Inflammatory macrophage treated with lipopolysaccharide for 1 hour (primary cell): Measurements from ENCODE around the gene PTPRH.

Experiments
- DNase-seq, 2 donors: peaks; one replicate each; pipeline ENCODE4 v3.0.0-alpha.2; 2020 to 2022

Gene PTPRH

DNA sequence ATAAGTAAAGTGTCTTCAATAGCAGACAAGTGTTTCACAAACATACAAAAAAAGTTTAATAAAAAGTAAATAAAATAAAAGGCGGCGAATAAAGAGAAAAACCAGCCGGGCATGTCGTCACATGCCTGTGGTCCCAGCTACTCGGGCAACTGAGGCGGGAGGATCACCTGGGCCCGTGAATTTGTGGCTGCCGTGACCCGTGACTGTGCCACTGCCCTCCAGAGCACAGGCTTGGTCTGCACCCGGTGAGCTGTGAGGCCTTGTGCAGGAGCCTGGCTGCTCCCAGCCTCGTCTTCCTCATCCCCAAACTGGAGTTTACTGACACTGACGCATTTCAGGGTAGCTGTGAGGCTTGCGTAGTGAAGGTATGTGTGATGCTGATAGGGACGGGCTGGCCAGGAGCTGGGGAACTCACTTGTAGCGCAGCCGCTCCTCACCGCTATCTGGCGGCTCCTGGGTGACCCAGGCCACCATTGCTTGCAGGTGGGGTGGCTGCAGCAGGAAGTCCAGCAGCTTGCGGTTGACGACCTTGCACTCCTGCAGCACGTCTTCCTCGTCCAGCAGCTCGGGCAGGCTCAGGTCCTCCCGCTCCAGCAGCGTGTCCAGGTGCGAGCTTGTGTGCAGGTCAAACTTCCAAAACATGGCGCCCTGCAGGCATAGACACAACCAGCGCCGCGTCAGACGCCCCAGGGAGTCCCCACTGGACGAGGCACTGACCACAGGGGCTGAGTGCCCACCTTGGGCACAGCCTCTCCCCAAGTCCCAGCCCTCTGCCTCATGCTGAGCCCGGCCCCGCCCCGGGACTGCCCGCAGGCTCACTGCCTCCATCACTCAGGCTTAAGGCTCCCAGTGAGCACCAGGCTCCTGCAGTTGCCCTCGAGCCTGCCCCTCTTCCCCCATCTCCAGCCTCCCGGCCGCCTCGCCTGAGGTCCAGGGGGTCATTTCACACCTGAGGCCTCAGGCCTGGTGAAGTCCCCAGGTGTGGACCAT is 37.5 kb upstream of the PTPRH start:
- DNase-seq, result no peak

DNA sequence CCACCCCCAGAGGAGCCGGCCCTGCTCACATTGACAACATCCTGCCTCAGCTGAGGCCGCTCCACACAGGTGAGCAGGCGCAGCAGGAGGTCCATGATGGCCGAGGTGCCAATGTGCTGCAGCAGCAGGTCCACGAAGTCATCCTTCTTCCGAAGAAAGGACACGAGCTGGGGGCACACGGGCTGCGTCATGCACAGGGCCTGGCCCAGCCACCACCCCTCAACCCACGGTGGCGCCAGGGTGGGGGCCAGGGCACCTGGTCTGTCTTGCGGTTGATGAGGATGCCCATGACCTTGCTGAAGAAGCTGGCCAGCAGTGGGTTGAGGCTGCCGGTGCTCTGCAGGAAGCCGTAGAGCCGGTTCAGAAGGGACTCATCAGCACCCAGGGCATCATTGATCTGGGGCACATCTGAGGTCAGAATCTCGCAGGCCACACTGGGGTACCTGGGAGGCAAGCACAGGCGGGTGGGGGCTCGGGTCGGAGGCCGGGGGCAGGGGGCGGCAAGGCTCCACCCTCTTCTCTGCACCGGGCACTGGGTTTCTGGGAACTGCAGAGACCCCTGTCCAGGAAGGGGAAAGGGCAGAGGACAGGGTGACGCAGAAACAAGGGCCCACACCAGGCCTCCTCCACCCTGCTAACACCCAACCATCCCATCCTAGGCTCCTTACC is 36.1 kb upstream of the PTPRH start:
- no peak for DNase-seq

- no peak for DNase-seq
These were observed 34.8 kb upstream of the PTPRH start for GRCh38 chr19:55244004-55244680.

GRCh38 chr19:55242517-55242916 is 33.2 kb upstream of the PTPRH start:
- DNase-seq, result no peak

GRCh38 chr19:55241935-55242464 is 32.7 kb upstream of the PTPRH start:
- DNase-seq, result no peak

DNA sequence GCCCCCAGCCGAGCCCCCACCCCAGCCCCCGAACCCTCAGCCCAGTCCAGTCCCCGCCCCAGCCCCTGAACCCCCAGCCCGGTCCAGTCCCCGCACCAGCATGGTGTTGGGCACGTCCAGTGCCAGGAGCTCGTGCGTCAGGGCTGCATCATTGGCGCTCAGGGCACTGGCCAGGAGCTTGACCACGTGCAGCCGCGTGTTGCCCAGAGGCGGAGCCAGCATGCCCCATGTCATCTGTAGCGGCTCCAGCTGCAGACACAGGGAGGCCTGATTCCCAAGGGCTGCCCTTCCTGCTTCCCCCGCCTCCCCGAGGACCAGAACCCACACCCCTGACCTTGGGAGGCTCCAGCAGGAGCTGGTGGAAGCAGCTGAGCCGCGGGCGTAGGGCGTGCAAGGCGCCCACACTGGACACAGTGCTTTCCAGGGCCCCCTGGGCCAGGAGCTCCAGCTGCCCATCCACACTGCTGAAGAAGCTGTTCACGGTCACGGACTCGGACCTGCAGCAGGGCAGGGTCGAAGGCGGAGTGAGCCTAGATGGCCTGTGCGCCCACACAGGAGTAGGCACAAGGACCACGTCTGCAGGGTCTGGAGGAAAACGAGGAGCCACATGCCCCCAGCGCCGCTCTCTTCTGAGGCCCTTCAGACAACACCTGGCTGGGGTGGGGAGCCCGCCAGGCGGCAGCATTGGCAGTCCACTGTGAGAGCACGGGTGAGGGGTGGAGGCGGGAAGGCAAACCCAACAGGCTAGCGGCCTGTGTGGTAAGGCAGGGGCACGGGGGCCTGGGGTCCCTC is 32.0 kb upstream of the PTPRH start:
- no peak for DNase-seq

DNA sequence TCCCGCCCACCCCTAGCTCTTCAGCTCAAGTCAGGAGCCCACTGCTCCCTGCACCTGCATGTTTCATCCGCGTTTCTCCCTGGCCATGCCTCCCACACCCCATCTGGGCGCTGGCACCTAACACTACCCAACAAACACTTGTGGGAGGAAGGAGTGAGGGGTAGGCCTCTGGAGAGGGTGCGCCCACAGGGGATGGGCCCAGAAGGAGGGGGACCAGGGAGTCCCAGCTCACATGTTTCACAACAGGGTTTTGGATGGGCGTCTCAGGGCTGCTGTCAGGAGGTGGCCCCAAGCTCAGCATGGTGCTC is 31.4 kb upstream of the PTPRH start:
- no peak for DNase-seq

GRCh38 chr19:55239004-55239403 is 29.7 kb upstream of the PTPRH start:
- DNase-seq, result no peak

DNA sequence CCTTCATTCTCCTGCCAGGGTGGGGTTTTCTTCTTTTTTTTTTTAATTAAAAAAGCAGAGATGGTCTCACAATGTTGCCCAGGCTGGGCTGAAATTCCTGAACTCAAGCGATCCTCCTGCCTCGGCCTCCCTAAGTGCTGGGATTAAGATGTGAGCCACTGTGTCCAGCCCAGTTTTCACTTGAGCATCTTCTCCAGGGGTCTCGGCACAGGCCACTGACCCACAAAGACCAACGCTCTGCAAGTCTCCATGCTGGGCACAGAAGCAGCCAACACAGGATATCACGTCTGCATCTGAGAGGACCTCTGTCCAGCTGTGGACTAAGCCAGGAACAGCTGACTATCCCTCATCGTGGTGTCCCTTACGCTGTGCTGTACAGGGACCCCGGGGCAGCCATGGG is 28.7 kb upstream of the PTPRH start:
- no peak for DNase-seq

DNA sequence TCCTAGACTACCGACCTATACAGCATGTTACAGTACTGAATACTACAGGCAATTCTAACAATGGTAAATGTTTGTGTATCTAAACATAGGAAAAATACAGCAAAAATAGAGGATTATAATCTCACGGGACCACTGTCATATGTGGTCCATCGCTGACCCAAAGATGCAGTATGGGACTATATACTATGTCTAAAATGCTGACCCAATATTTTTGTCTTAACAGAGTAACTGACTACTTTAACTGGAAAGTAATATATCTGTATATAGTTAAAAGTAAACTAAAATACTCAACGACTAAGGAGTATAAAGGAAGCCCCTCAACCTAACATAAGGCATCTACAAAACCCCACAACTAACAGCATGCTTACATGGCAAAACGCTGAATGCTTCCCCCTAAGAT is 23.7 kb upstream of the PTPRH start:
- no peak for DNase-seq

DNA sequence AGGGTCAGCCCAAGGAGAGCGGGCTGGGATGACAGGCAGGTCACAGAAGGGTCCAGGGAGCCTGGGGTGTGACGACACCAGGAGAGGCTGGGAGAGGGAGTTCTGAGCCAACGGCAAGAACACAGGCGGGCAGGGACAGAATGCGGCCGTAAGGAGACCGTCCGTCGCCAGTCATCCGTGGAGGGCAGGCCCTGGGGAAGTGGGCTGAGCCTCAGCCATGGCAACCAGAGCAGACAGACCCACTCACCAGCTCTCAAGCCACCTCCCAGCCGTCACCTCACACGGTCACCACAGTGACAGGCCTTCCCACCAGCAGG is 22.9 kb upstream of the PTPRH start:
- DNase-seq, result no peak

GRCh38 chr19:55231391-55232285 is 22.3 kb upstream of the PTPRH start:
- DNase-seq, result no peak

DNA sequence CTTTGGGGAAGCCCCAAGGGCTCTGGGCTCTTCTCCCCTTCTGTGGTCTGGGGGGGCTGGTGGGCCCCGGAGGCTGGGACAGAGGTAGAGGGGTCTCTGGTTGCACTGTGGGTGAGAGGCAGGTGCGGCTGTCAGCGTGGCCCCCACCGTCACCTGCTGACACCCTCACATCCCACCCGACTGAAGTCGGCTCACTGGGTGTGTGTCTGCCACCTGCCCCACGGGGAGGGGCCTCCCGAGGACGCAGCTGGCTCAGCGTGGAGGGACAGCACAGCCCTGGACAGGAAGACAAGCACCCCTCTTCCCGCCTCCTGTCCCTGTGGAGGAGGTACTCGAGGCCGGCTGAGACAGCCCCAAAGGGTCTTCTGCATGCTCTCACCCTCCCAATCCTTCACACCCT is 21.5 kb upstream of the PTPRH start:
- DNase-seq, result no peak

DNA sequence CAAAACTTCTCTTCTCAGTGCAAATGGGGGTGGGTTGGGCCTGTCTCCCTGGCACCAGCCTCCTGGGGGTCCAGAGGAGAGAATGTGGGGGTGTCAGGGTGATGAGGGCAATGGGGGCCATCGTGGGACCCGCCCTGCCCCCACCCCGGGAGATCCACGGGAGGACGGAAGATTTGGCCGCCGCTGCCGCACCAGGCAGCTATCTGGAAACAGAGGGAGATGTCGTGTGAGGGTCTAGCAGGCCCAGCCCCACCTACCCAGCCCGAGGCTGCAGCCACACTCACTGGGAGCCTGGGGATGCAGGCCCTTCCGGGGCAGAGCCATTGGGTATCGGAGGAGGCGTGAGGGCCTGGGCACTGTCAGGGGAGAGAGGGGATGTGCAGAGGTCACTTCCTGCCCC is 21.0 kb upstream of the PTPRH start:
- no peak for DNase-seq

DNA sequence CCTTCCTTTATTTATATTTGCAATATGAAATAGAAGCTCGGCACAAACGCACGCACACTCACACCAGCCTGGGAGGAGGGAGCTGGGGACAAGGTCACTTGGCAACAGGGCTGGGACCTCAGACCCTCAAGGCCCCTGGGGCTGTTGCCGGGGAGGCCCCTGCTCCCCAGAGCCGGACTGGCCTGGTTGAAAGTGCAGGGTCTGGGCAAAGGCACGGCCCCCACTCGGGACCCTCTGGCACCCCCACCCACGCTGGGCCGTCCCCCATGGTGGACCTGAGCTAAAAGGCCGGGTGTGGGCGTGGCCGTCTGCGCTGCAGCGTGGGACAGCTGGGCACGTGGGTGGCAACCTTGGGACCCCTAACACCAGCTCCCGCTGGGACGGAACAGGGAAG is 20.5 kb upstream of the PTPRH start:
- DNase-seq, result no peak

DNA sequence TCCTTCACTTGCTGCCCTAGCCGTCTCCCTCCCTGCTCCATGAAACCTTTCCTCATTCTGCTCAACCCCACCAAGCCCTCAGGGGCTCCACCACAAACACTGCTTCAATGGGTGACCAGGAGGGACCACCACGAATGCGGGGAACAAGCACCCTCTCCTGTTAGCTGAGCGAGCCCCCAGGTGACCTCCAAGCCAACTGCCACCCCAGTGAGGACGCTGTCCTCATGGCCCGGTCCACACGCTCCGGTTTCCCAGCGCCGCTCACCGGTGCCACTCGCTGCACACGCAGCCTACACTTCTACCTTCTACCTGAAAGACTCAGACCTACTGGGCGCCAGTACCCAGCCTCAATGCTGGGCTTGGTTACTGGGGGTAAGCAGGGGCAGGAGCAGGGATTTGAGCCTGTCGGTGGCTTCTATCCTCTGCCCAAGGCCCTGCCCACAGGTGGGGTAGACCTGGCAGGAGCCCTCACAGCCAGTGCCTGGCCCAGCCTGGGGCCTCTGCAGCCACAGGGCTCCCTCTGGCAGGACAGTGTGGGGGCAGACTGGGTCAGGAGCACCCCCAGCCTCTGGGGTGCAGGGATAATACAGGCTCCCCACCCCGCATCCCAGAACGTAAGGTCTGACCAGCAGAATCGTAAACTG is 20.0 kb upstream of the PTPRH start:
- DNase-seq, result no peak

DNA sequence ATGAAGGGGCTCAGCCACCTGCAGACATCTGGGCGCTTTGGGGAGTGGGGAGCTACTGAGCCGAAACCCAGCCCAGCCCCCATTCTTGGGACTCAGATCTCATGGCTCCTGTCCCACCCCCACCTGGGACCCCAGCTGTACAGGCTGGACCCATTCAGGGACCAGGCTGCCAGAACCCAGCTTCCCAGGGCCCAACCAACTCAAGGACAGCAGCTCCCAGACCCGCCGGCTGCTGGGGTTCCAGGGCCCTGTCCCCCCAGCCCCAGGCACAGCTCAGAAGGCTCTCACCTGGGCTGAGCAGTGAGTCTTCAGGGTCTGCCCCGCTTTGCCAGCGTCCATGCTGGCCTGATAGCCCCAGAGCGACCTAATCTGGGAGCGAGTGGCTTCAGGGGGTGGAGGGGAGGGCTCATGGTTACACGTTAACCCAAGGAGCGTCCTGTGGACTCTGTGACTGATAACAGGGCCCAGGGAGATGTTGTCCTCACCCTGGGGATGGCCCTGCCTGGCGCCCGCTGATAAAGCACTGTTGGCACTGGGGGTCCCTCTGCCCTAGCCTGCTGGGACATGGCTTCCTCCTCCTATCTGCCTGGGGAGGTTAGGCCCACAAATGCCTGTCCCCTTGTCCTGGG is 19.2 kb upstream of the PTPRH start, which contains the start of gene TMEM86B:
TMEM86B (minus strand) TSS at position 361 of the 629 bp plus-strand sequence; CDS start at position 339, 22 bp downstream.
- no peak for DNase-seq

DNA sequence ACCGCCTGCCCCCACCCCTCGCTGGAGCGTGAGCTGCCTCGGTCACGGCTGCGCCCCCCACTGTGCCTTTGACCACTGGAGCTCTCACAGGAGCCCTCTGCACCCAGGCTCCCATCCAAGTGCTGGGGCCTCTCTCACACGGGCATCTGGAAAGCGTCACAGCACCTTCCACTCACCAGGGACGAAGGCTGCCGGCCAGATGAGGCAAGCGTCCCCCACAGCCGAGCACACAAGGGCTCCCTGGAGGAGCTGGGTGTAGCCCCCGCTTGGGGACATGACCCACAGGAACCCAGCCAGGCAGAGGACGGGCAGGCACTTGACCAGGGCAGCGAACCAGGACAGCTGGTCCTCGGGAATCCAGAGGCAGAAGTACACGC is 18.7 kb upstream of the PTPRH start:
- no peak for DNase-seq

DNA sequence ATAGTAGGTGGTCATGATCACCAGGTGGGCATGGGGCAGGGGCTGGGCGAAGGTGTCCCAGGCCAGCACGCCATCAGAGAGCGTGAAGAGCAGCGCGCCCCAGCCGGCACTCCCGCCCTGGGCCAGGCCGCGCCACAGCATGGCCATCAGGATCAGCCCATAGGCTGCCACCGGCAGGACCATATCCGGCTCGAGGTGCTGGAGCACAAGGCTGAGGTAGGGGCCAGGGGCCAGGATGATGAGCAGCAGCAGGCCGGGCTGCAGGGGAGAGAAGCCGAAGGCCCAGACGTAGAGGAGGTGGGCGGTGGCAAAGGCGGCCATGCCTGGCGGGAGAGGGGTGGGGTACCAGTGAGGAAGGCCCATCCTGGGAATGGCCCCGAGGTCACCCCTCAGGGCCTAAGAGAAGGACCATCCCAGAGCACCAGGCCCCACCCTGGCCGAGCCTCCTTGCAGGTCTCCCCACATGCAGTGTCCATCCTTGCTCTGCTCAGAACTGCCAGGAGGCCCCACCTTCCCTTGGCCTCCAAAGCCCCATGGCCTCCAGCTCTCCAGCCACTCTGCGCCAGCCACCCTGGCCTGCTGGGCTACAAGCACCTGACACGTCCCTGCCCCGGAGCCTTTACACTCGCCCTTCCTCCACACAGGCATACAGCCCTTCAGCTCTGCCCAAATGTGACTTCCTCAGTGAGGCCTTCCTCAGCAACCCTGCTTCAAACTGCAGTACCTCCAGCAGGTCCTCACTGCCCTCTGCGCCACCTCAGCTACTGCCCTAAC is 18.1 kb upstream of the PTPRH start:
- DNase-seq, result no peak

DNA sequence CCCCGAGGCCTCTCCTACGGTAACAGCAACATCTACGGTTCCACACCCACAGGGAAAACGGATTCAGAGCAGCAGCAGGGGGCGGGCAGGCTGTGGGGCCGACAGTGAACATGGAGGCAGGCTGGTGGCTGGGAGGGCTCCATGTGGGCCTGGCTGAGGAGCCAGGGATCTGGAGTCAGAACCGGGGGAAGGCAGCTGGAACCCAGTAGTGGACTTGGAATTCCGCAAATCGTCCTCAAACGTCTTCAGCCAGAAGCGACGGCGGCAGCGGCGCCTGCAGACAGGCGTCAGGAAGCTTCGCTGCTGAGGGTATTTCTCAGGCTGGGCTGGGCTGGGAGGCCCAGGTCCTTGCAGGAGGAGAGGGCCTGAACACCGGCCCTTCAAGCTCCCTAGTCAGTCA is 17.5 kb upstream of the PTPRH start:
- DNase-seq, result no peak
